Immature natural killer cell (primary cell): ENCODE data around the gene UAP1L1. TPM values are rescaled to one million over a fixed set of nuclear protein-coding genes. Genes with fewer than 3 reads are reported as not detected.
"Not testable (repeated sequence)": the region's sequence is repeated elsewhere in the genome, so short reads cannot be mapped to it uniquely, and the experiment has no call there.

Source experiments
- DNase-seq, 3 donors: peaks; one replicate each; pipeline ENCODE4 v3.0.0; 2022; ENCODE audit warnings: mixed read lengths in 1 of 3
- H3K27ac Mint-ChIP-seq, 6 donors: one replicate each; pipeline ENCODE4 v1.8.0; 2020; ENCODE audit warnings: mixed read lengths in 6 of 6, mild to moderate bottlenecking in 5 of 6, inconsistent platforms in 4 of 6, moderate library complexity in 3 of 6
- H3K27me3 Mint-ChIP-seq, 3 donors: one replicate each; pipeline ENCODE4 v1.8.0; 2020 to 2021; ENCODE audit warnings: low read depth in 3 of 3, mild to moderate bottlenecking in 3 of 3, mixed read lengths in 3 of 3, moderate library complexity in 3 of 3, inconsistent platforms in 1 of 3
- H3K36me3 Mint-ChIP-seq, 3 donors: one replicate each; pipeline ENCODE4 v1.8.0; 2020; ENCODE audit warnings: mixed read lengths in 3 of 3, inconsistent platforms in 2 of 3, mild to moderate bottlenecking in 2 of 3
- H3K4me1 Mint-ChIP-seq, 2 donors: one replicate each; pipeline ENCODE4 v1.8.0; 2020; ENCODE audit warnings: inconsistent platforms in 2 of 2, mild to moderate bottlenecking in 2 of 2, mixed read lengths in 2 of 2, moderate library complexity in 1 of 2
- H3K4me3 Mint-ChIP-seq, 5 donors: one replicate each; pipeline ENCODE4 v1.8.0; 2020; ENCODE audit warnings: mild to moderate bottlenecking in 5 of 5, mixed read lengths in 5 of 5, inconsistent platforms in 3 of 5, moderate library complexity in 3 of 5
- H3K9me3 Mint-ChIP-seq, 6 donors: one replicate each; pipeline ENCODE4 v1.8.0; 2020; ENCODE audit warnings: mild to moderate bottlenecking in 6 of 6, mixed read lengths in 6 of 6, inconsistent platforms in 4 of 6, moderate library complexity in 3 of 6
- polyA plus RNA-seq, 3 donors: library from polyadenylated mRNA; unstranded; fragments of 300-500 nt; fragmentation: Illumina TruSeq; gene quantifications; one replicate each; pipeline ENCODE4 v1.2.3, GENCODE V29; 2021

UAP1L1 gene
- polyA plus RNA-seq, 3 donors from 2014 or later, result 1.3 to 1.4 (median 1.4) TPM

GRCh38 chr9:137116728-137117127 is 39.4 kb downstream of the UAP1L1 start:
- H3K4me3 Mint-ChIP-seq, result peak overlapping the region in 2 of 5 donors; percentile 21 to 29
- H3K4me1 Mint-ChIP-seq, result peaks cover 0 to 3% of the 10 kb centered on the region in 2 donors
- peak overlapping the region in 1 of 6 donors; percentile 45 for H3K27ac Mint-ChIP-seq
- H3K9me3 Mint-ChIP-seq, result no peaks in the 10 kb centered on the region
- no peaks in the 10 kb centered on the region for H3K36me3 Mint-ChIP-seq
- no peak for DNase-seq
- peaks cover 2 to 4% (median 3%) of the 10 kb centered on the region in 3 donors for H3K27me3 Mint-ChIP-seq

GRCh38 chr9:137117269-137117731 is 40.0 kb downstream of the UAP1L1 start:
- Mint-ChIP-seq H3K4me3 (no peak overlapping the region), H3K27ac (no peak overlapping the region)

GRCh38 chr9:137118092-137118603 is 40.8 kb downstream of the UAP1L1 start:
- H3K9me3 Mint-ChIP-seq, H3K4me3 Mint-ChIP-seq, H3K4me1 Mint-ChIP-seq, DNase-seq, H3K27me3 Mint-ChIP-seq, H3K36me3 Mint-ChIP-seq, H3K27ac Mint-ChIP-seq: not testable (repeated sequence)

More at GRCh38 chr9:137117269-137117731, 40.0 kb downstream of the UAP1L1 start:
- H3K4me1 Mint-ChIP-seq, result peaks cover 0 to 5% of the 10 kb centered on the region in 2 donors
- H3K36me3 Mint-ChIP-seq, result no peaks in the 10 kb centered on the region
- H3K27me3 Mint-ChIP-seq, result peaks cover 2 to 4% (median 3%) of the 10 kb centered on the region in 3 donors
- DNase-seq, result no peak
- H3K9me3 Mint-ChIP-seq, result no peaks in the 10 kb centered on the region

- not testable (repeated sequence) for H3K4me3 Mint-ChIP-seq, H3K9me3 Mint-ChIP-seq, H3K27me3 Mint-ChIP-seq, DNase-seq, H3K36me3 Mint-ChIP-seq, H3K27ac Mint-ChIP-seq
- peaks cover 8 to 13% of the 10 kb centered on the region in 2 donors for H3K4me1 Mint-ChIP-seq
Observed at GRCh38 chr9:137121927-137122795, 44.8 kb downstream of the UAP1L1 start.

- not testable (repeated sequence) for DNase-seq, H3K36me3 Mint-ChIP-seq, H3K9me3 Mint-ChIP-seq, H3K4me3 Mint-ChIP-seq, H3K27me3 Mint-ChIP-seq, H3K27ac Mint-ChIP-seq
- H3K4me1 Mint-ChIP-seq, result peaks cover 16 to 21% of the 10 kb centered on the region in 2 donors
Observed at GRCh38 chr9:137122796-137123467, 45.6 kb downstream of the UAP1L1 start.

- Mint-ChIP-seq H3K27me3 (peaks cover 5 to 13% (median 8%) of the 10 kb centered on the region in 3 donors), H3K9me3 (no peaks in the 10 kb centered on the region), H3K4me3 (no peak overlapping the region), H3K36me3 (no peaks in the 10 kb centered on the region), H3K4me1 (peaks cover 21 to 26% of the 10 kb centered on the region in 2 donors), H3K27ac (no peak overlapping the region)
- no peak for DNase-seq
Observed at GRCh38 chr9:137123468-137123837, 46.1 kb downstream of the UAP1L1 start.

- H3K9me3 Mint-ChIP-seq, H3K4me3 Mint-ChIP-seq, H3K27ac Mint-ChIP-seq, DNase-seq, H3K36me3 Mint-ChIP-seq: not testable (repeated sequence)
- Mint-ChIP-seq H3K4me1 (peaks cover 26 to 31% of the 10 kb centered on the region in 2 donors), H3K27me3 (peaks cover 8 to 16% (median 9%) of the 10 kb centered on the region in 3 donors)
Observed at GRCh38 chr9:137123952-137124462, 46.7 kb downstream of the UAP1L1 start.

GRCh38 chr9:137126786-137127185 is 49.5 kb downstream of the UAP1L1 start:
- peak overlapping the region; percentile 89 to 98 (median 96) for H3K27ac Mint-ChIP-seq
- H3K4me1 Mint-ChIP-seq, result peaks cover 31 to 32% of the 10 kb centered on the region in 2 donors
- no peak for DNase-seq
- H3K9me3 Mint-ChIP-seq, result peaks cover 0 to 2% (median 0%) of the 10 kb centered on the region in 6 donors
- H3K4me3 Mint-ChIP-seq, result peak overlapping the region; percentile 25 to 95 (median 86)
- H3K27me3 Mint-ChIP-seq, result peaks cover 6 to 20% (median 11%) of the 10 kb centered on the region in 3 donors
- H3K36me3 Mint-ChIP-seq, result no peaks in the 10 kb centered on the region

GRCh38 chr9:137127301-137128157 is 50.2 kb downstream of the UAP1L1 start:
- Mint-ChIP-seq H3K4me3 (peak overlapping the region; percentile 81 to 95 (median 86)), H3K27ac (peak overlapping the region; percentile 89 to 98 (median 96)), H3K36me3 (no peaks in the 10 kb centered on the region), H3K4me1 (peaks cover 30 to 31% of the 10 kb centered on the region in 2 donors), H3K9me3 (peaks cover 0 to 2% (median 0%) of the 10 kb centered on the region in 6 donors), H3K27me3 (peaks cover 8 to 20% (median 11%) of the 10 kb centered on the region in 3 donors)
- DNase-seq, result peak; percentile 32 to 36 (median 35)

- DNase-seq, result no peak
- peak overlapping the region; percentile 70 to 97 (median 82) for H3K27ac Mint-ChIP-seq
- H3K27me3 Mint-ChIP-seq, result peaks cover 11 to 22% (median 11%) of the 10 kb centered on the region in 3 donors
- H3K4me1 Mint-ChIP-seq, result peaks cover 30 to 31% of the 10 kb centered on the region in 2 donors
- peaks cover 0 to 2% (median 0%) of the 10 kb centered on the region in 6 donors for H3K9me3 Mint-ChIP-seq
- H3K36me3 Mint-ChIP-seq, result no peaks in the 10 kb centered on the region
- peak overlapping the region; percentile 81 to 95 (median 86) for H3K4me3 Mint-ChIP-seq
Observed at GRCh38 chr9:137128158-137128861, 51.0 kb downstream of the UAP1L1 start.

- Mint-ChIP-seq H3K9me3 (peaks cover 0 to 2% (median 0%) of the 10 kb centered on the region in 6 donors), H3K27me3 (peaks cover 11 to 20% (median 11%) of the 10 kb centered on the region in 3 donors), H3K36me3 (no peaks in the 10 kb centered on the region), H3K4me3 (peak overlapping the region; percentile 81 to 95 (median 86)), H3K27ac (peak overlapping the region; percentile 70 to 90 (median 80)), H3K4me1 (peaks cover 30 to 31% of the 10 kb centered on the region in 2 donors)
- DNase-seq, result peak in 1 of 3 donors; percentile 15
Observed at GRCh38 chr9:137128862-137129455, 51.6 kb downstream of the UAP1L1 start.
